IMR-90 (cell line): Measurements from ENCODE around the gene DSCAML1. TPM values are rescaled to one million over a fixed set of nuclear protein-coding genes. Genes with fewer than 3 reads are reported as not detected.

Source experiments
- ATAC-seq: fragments of 200-7000 bp; cut with Tn5 transposase; 2 replicates; pipeline ENCODE4 v1.9.1; 2020; ENCODE audit warnings: low read depth, mild to moderate bottlenecking, moderate library complexity
- BruUV-seq: library from RNA; stranded (reverse); fragments of 400-500 nt; replicated peaks from 2 replicates; lab custom pipeline; 2021; lab: Mats Ljungman, UMichigan
- CTCF ChIA-PET: fragments of 300-600 bp; formaldehyde crosslinking; extraction: SDS; loops from one replicate; lab custom pipeline; 2021; ENCODE audit warnings: antibody characterized with exemption; lab: Yijun Ruan, JAX
- POLR2A ChIA-PET: fragments of 300-600 bp; sonication (Branson Sonifier 250); formaldehyde crosslinking; loops from one replicate; lab custom pipeline; 2022; ENCODE audit warnings: antibody characterized with exemption; ENCODE audit not compliant: unreplicated experiment; lab: Charles Lee
- DNase-seq: peaks from one replicate; pipeline ENCODE4 v3.0.0; 2013
- H2AFZ ChIP-seq: replicated peaks from 2 replicates; pipeline ENCODE3; 2013; ENCODE audit warnings: low read length, mild to moderate bottlenecking; ENCODE audit not compliant: poor library complexity
- H2AK5ac ChIP-seq: 2 replicates; pipeline ENCODE4 v1.6.1; 2013; ENCODE audit warnings: low read depth, low read length, inconsistent platforms
- H2AK9ac ChIP-seq: replicated peaks from 2 replicates; pipeline ENCODE3; 2013; ENCODE audit warnings: mild to moderate bottlenecking, low read depth, low read length, moderate library complexity; ENCODE audit not compliant: poor library complexity
- H2BK120ac ChIP-seq: 2 replicates; pipeline ENCODE4 v1.6.1; 2013; ENCODE audit warnings: low read depth, low read length, inconsistent platforms
- H2BK15ac ChIP-seq: 3 replicates; pipeline ENCODE4 v1.6.1; 2013; ENCODE audit warnings: low read depth, low read length, inconsistent platforms
- H2BK20ac ChIP-seq: 2 replicates; pipeline ENCODE4 v1.6.1; 2013; ENCODE audit warnings: low read depth, mild to moderate bottlenecking, inconsistent platforms, low read length, moderate library complexity
- H2BK5ac ChIP-seq: 2 replicates; pipeline ENCODE4 v1.6.1; 2013; ENCODE audit warnings: mild to moderate bottlenecking, low read depth, low read length, inconsistent platforms; ENCODE audit not compliant: poor library complexity, severe bottlenecking
- H3K14ac ChIP-seq: replicated peaks from 2 replicates; pipeline ENCODE4 v1.6.1; 2013; ENCODE audit warnings: low read depth, low read length, inconsistent platforms
- H3K18ac ChIP-seq: 2 replicates; pipeline ENCODE4 v1.6.1; 2013; ENCODE audit warnings: low read depth, low read length, control low read depth
- H3K23ac ChIP-seq: 2 replicates; pipeline ENCODE4 v1.6.1; 2013; ENCODE audit warnings: low read depth, low read length, inconsistent platforms
- H3K27ac ChIP-seq: 2 replicates; pipeline ENCODE4 v1.5.1; 2013; ENCODE audit warnings: mild to moderate bottlenecking, control low read depth, low read length; ENCODE audit not compliant: insufficient read depth
- H3K27me3 ChIP-seq: 2 replicates; pipeline ENCODE4 v1.6.1; 2013; ENCODE audit warnings: low read length; ENCODE audit not compliant: control insufficient read depth, insufficient read depth
- H3K36me3 ChIP-seq: 2 replicates; pipeline ENCODE4 v1.6.1; 2013; ENCODE audit warnings: low read length, mixed read lengths; ENCODE audit not compliant: control insufficient read depth, insufficient read depth
- H3K4ac ChIP-seq: 2 replicates; pipeline ENCODE4 v1.6.1; 2013; ENCODE audit warnings: low read depth, low read length, inconsistent platforms
- H3K4me1 ChIP-seq: 2 replicates; pipeline ENCODE4 v1.6.1; 2013; ENCODE audit warnings: low read length, mixed read lengths; ENCODE audit not compliant: control insufficient read depth, insufficient read depth
- H3K4me2 ChIP-seq: 2 replicates; pipeline ENCODE4 v1.6.1; 2013; ENCODE audit warnings: low read depth, mild to moderate bottlenecking, control low read depth, low read length, moderate library complexity
- H3K4me3 ChIP-seq: 2 replicates; pipeline ENCODE4 v1.5.1; 2013; ENCODE audit warnings: low read depth, mild to moderate bottlenecking, control low read depth, low read length, moderate library complexity; ENCODE audit not compliant: insufficient read depth
- H3K56ac ChIP-seq: 2 replicates; pipeline ENCODE4 v1.6.1; 2013; ENCODE audit warnings: low read length, inconsistent platforms; ENCODE audit not compliant: insufficient read depth; ENCODE audit errors: extremely low read depth
- H3K79me1 ChIP-seq, 2 experiments: 2 replicates each; pipeline ENCODE4 v1.6.1; 2013; ENCODE audit warnings: low read length in 2 of 2, inconsistent platforms in 1 of 2, low read depth in 1 of 2
- H3K9ac ChIP-seq: 2 replicates; pipeline ENCODE4 v1.6.1; 2013; ENCODE audit warnings: low read depth, low read length, control low read depth
- H3K9me1 ChIP-seq: 2 replicates; pipeline ENCODE4 v1.6.1; 2013; ENCODE audit warnings: low read length, inconsistent platforms; ENCODE audit not compliant: insufficient read depth
- H3K9me3 ChIP-seq: 2 replicates; pipeline ENCODE4 v1.6.1; 2013; ENCODE audit warnings: low read length; ENCODE audit not compliant: control insufficient read depth, insufficient read depth
- H4K20me1 ChIP-seq: 2 replicates; pipeline ENCODE4 v1.6.1; 2013; ENCODE audit warnings: low read length, inconsistent platforms; ENCODE audit not compliant: insufficient read depth
- H4K5ac ChIP-seq: 2 replicates; pipeline ENCODE4 v1.6.1; 2013; ENCODE audit warnings: mild to moderate bottlenecking, low read depth, low read length, control low read depth
- H4K8ac ChIP-seq, 2 experiments: 2 replicates each; pipeline ENCODE4 v1.6.1; 2013; ENCODE audit warnings: low read depth in 2 of 2, low read length in 2 of 2, control low read depth in 1 of 2, inconsistent platforms in 1 of 2
- H4K91ac ChIP-seq: 2 replicates; pipeline ENCODE4 v1.6.1; 2013; ENCODE audit warnings: low read depth, low read length, inconsistent platforms; ENCODE audit not compliant: insufficient read depth
- CTCF ChIP-seq: conservative IDR thresholded peaks from 2 replicates; pipeline ENCODE4 v1.5.1; 2012; ENCODE audit warnings: mild to moderate bottlenecking, low read depth, low read length, improper control_type of control experiment
- FOS ChIP-seq: fragments of 150-350 bp; IDR thresholded peaks from 2 replicates; pipeline ENCODE4 v1.6.1; 2016; ENCODE audit warnings: low read depth, low read length
- MAFK ChIP-seq: IDR thresholded peaks from 2 replicates; pipeline ENCODE4 v1.6.1; 2012; ENCODE audit warnings: low read depth, low read length, improper control_type of control experiment
- MAZ ChIP-seq: IDR thresholded peaks from 2 replicates; pipeline ENCODE4 v1.6.1; 2012; ENCODE audit warnings: low read depth, mild to moderate bottlenecking, low read length, improper control_type of control experiment, moderate library complexity, borderline replicate concordance
- NFE2L2 ChIP-seq: fragments of 150-350 bp; IDR thresholded peaks from 2 replicates; pipeline ENCODE4 v1.6.1; 2016; ENCODE audit warnings: low read depth, mild to moderate bottlenecking, low read length
- POLR2A ChIP-seq: IDR thresholded peaks from 2 replicates; pipeline ENCODE4 v1.6.1; 2012; ENCODE audit warnings: mild to moderate bottlenecking, low read depth, low read length
- RAD21 ChIP-seq: IDR thresholded peaks from 2 replicates; pipeline ENCODE4 v1.6.1; 2012; ENCODE audit warnings: low read length, improper control_type of control experiment
- RCOR1 ChIP-seq: IDR thresholded peaks from 2 replicates; pipeline ENCODE4 v1.6.1; 2012; ENCODE audit warnings: mild to moderate bottlenecking, low read length, improper control_type of control experiment; ENCODE audit not compliant: insufficient replicate concordance
- RFX5 ChIP-seq: IDR thresholded peaks from 2 replicates; pipeline ENCODE4 v1.8.0; 2012; ENCODE audit warnings: low read depth, mild to moderate bottlenecking, low read length, moderate library complexity
- SMC3 ChIP-seq: fragments of 150-350 bp; IDR thresholded peaks from 2 replicates; pipeline ENCODE4 v1.6.1; 2016; ENCODE audit warnings: low read depth, mild to moderate bottlenecking, antibody characterized with exemption, low read length, moderate library complexity
- USF2 ChIP-seq: fragments of 150-350 bp; IDR thresholded peaks from 2 replicates; pipeline ENCODE4 v1.6.1; 2017; ENCODE audit warnings: mild to moderate bottlenecking, antibody characterized with exemption, low read length, low read depth
- dilution Hi-C: fragments of 300-500 bp; cut with HindIII; formaldehyde crosslinking; loops from one replicate; pipeline ENCODE4 v1.14.3; 2018; ENCODE audit warnings: low sequenced_read_pairs; ENCODE audit not compliant: unreplicated experiment
- in situ Hi-C: fragments of 300-500 bp; cut with MboI; formaldehyde crosslinking; loops from 3 replicates; pipeline ENCODE4 v1.14.3; 2019; ENCODE audit warnings: low sequenced_read_pairs, inconsistent platforms, mixed read lengths
- intact Hi-C: fragments of 100-400 bp; cut with micrococcal nuclease; formaldehyde crosslinking; loops from 2 replicates; pipeline ENCODE4 v1.10.0; 2022
- polyA plus RNA-seq, 3 experiments: library from polyadenylated mRNA; depleted of rRNA; stranded (reverse); fragments of >200 nt; gene quantifications; 2 replicates each; pipeline ENCODE4 v1.2.3, GENCODE V29; 2012; ENCODE audit warnings: low replicate concordance in 1 of 3
- total RNA-seq: library from RNA; depleted of rRNA; stranded (reverse); fragments of >200 nt; gene quantifications from 2 replicates; pipeline ENCODE4 v1.2.3, GENCODE V29; 2012

The DSCAML1 gene
- total and polyA plus RNA-seq, 2 of the 4 experiments (the other 2 are of a cell fraction), result not detected

- no TSS peak for BruUV-seq
Observed at GRCh38 chr11:117621226-117621625, 175.8 kb downstream of the DSCAML1 start.

More at GRCh38 chr11:117621226-117621625, 175.8 kb downstream of the DSCAML1 start:
- ChIA-PET POLR2A (no interaction called here), CTCF (interaction anchor here (0.9 to 1.5 kb wide), 5 partner anchors 9 to 195 kb away, joined by 4 to 8 read pairs (median 6); no protein-coding TSS in a partner anchor)
- Histone ChIP-seq H3K9ac (no peak overlapping the region), H3K56ac (no peak overlapping the region), H3K23ac (no peak overlapping the region), H4K91ac (no peak overlapping the region), H3K27ac (no peak overlapping the region), H3K18ac (no peak overlapping the region), H3K9me1 (no peaks in the 10 kb centered on the region), H4K5ac (no peak overlapping the region), H2AFZ (no peak overlapping the region), H3K36me3 (no peaks in the 10 kb centered on the region), H2AK9ac (no peak overlapping the region), H2BK15ac (no peak overlapping the region), H3K4me2 (no peak overlapping the region), H3K79me1 (no peaks in the 10 kb centered on the region), H2AK5ac (no peak overlapping the region), H3K9me3 (no peaks in the 10 kb centered on the region), H4K20me1 (no peaks in the 10 kb centered on the region), H4K8ac (no peak overlapping the region), H3K14ac (no peak overlapping the region), H3K4ac (no peak overlapping the region), H2BK120ac (no peak overlapping the region), H2BK5ac (no peak overlapping the region), H3K4me1 (no peaks in the 10 kb centered on the region), H3K4me3 (no peak overlapping the region), H3K27me3 (peaks cover 3% of the 10 kb centered on the region), H2BK20ac (no peak overlapping the region)
- dilution Hi-C loops (no loop called here), intact Hi-C loops (loop anchor here (1.0 to 10.0 kb wide), 2 partner anchors 195 to 386 kb away; partner anchors contain the start of genes PCSK7 and RNF214), in situ Hi-C loops (no loop called here)
- DNase-seq (peak; percentile 18), ATAC-seq (peak; percentile 48; the same call in 1 of the 2 replicates)
- no peak for TF ChIP-seq RCOR1
- TF ChIP-seq NFE2L2, result no peak
- no peak for TF ChIP-seq MAFK
- TF ChIP-seq RFX5, result no peak
- TF ChIP-seq SMC3, result peak; percentile 44
- TF ChIP-seq FOS, result no peak
- no peak for TF ChIP-seq USF2
- no peak for TF ChIP-seq MAZ
- no peak for TF ChIP-seq POLR2A
- peak; percentile 61 for TF ChIP-seq CTCF
- TF ChIP-seq RAD21, result peak; percentile 49
